Measurements from ENCODE around the gene SYT14.

DNA sequence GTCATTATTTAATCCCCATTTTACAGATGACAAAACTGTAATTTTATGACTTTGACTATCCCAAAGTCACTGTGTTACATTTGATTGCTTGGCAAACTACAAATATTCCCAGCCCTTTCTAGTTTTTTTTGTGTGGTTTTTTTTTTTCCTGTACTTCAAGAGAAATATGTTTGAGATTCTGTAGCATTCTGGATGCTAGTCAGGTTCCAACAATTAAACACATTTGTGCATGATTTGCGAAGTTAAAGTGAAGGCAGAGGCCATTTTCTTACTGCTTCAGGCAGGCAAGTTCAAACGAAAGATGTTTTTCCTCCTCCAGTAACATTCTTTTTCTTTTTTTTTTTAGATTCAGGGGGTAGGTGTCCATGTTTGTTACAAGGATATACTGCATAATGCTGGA is 186.7 kb downstream of the SYT14 start:
- TF ChIP-seq, protein P1, sequence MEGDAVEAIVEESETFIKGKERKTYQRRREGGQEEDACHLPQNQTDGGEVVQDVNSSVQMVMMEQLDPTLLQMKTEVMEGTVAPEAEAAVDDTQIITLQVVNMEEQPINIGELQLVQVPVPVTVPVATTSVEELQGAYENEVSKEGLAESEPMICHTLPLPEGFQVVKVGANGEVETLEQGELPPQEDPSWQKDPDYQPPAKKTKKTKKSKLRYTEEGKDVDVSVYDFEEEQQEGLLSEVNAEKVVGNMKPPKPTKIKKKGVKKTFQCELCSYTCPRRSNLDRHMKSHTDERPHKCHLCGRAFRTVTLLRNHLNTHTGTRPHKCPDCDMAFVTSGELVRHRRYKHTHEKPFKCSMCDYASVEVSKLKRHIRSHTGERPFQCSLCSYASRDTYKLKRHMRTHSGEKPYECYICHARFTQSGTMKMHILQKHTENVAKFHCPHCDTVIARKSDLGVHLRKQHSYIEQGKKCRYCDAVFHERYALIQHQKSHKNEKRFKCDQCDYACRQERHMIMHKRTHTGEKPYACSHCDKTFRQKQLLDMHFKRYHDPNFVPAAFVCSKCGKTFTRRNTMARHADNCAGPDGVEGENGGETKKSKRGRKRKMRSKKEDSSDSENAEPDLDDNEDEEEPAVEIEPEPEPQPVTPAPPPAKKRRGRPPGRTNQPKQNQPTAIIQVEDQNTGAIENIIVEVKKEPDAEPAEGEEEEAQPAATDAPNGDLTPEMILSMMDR (IDR thresholded peaks at IDR 0.05; ENCODE audit: low read length), result no peak
- TF ChIP-seq EZH2 (optimal IDR thresholded peaks at IDR 0.05; ENCODE audit: low read depth, low read length), result no peak
